HL-60 (cell line): ENCODE data around the gene CCDC40.
A peak's percentile ranks its signal among the peaks of the same experiment; 100 is the strongest.

Experiments
- DNase-seq, 2 experiments: peaks; one replicate each; pipeline ENCODE4 v3.0.0-alpha.2; 2010 to 2020; ENCODE audit warnings: low read depth in 1 of 2, low spot score in 1 of 2
- H3K27ac ChIP-seq: fragments of 250-450 bp; sonication (Bioruptor Pico); replicated peaks from 2 replicates; pipeline ENCODE4 v1.5.1; 2020; ENCODE audit warnings: mild to moderate bottlenecking, moderate library complexity
- H3K27me3 ChIP-seq: fragments of 250-450 bp; sonication (Bioruptor Pico); 2 replicates; pipeline ENCODE4 v1.5.1; 2021; ENCODE audit warnings: mild to moderate bottlenecking, moderate library complexity; ENCODE audit not compliant: insufficient read depth, poor library complexity, severe bottlenecking
- H3K4me3 ChIP-seq: replicated peaks from 2 replicates; pipeline ENCODE4 v1.5.1; 2011; ENCODE audit warnings: mild to moderate bottlenecking, control low read depth, low read length; ENCODE audit not compliant: insufficient read depth
- GABPA ChIP-seq: IDR thresholded peaks from 2 replicates; pipeline ENCODE4 v1.6.1; 2012; ENCODE audit warnings: low read depth
- POLR2AphosphoS5 ChIP-seq: IDR thresholded peaks from 2 replicates; pipeline ENCODE4 v1.6.1; 2012; ENCODE audit warnings: low read depth
- REST ChIP-seq: IDR thresholded peaks from 2 replicates; pipeline ENCODE4 v1.6.1; 2012; ENCODE audit warnings: low read depth; ENCODE audit not compliant: insufficient replicate concordance
- SPI1 ChIP-seq: IDR thresholded peaks from 2 replicates; pipeline ENCODE4 v1.6.1; 2012; ENCODE audit warnings: low read depth, mild to moderate bottlenecking, borderline replicate concordance
- TF ChIP-seq, protein P1 (sequence below): IDR thresholded peaks from one replicate; pipeline ENCODE4 v1.5.1; 2011; ENCODE audit warnings: low read length, control low read depth, inconsistent platforms; ENCODE audit not compliant: insufficient read depth

CCDC40 gene

DNA sequence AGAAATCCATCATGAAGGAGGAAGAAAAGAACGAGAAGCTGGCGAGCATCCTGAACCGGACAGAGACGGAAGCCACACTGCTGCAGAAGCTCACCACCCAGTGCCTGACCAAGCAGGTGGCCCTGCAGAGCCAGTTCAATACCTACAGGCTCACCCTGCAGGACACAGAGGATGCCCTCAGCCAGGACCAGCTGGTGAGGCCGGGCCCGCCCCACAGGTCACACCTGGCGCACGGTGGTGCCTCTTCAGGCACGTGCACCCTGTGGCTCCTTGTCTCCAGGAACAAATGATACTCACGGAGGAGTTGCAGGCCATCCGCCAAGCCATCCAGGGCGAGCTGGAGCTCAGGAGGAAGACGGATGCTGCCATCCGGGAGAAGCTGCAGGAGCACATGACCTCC lies 45.2 kb downstream of the CCDC40 start:
- no peak for DNase-seq
- no peak overlapping the region for H3K4me3 ChIP-seq
- H3K27me3 ChIP-seq: no peaks in the 10 kb centered on the region
- TF ChIP-seq REST (no peak), POLR2AphosphoS5 (no peak), GABPA (no peak), SPI1 (no peak)
- TF ChIP-seq, protein P1, sequence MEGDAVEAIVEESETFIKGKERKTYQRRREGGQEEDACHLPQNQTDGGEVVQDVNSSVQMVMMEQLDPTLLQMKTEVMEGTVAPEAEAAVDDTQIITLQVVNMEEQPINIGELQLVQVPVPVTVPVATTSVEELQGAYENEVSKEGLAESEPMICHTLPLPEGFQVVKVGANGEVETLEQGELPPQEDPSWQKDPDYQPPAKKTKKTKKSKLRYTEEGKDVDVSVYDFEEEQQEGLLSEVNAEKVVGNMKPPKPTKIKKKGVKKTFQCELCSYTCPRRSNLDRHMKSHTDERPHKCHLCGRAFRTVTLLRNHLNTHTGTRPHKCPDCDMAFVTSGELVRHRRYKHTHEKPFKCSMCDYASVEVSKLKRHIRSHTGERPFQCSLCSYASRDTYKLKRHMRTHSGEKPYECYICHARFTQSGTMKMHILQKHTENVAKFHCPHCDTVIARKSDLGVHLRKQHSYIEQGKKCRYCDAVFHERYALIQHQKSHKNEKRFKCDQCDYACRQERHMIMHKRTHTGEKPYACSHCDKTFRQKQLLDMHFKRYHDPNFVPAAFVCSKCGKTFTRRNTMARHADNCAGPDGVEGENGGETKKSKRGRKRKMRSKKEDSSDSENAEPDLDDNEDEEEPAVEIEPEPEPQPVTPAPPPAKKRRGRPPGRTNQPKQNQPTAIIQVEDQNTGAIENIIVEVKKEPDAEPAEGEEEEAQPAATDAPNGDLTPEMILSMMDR: no peak
- no peak overlapping the region for H3K27ac ChIP-seq

- Histone ChIP-seq H3K27me3 (no peaks in the 10 kb centered on the region), H3K27ac (no peak overlapping the region), H3K4me3 (no peak overlapping the region)
- DNase-seq: peak; percentile 23 to 63
- no peak for TF ChIP-seq SPI1
- TF ChIP-seq, protein P1: peak; percentile 45
- TF ChIP-seq GABPA: no peak
- TF ChIP-seq POLR2AphosphoS5: no peak
Observed at GRCh38 chr17:80082403-80083135, 46.1 kb downstream of the CCDC40 start.

- no peak for DNase-seq
- no peak for TF ChIP-seq SPI1
- no peaks in the 10 kb centered on the region for H3K27me3 ChIP-seq
- no peak overlapping the region for H3K27ac ChIP-seq
- no peak overlapping the region for H3K4me3 ChIP-seq
Observed at GRCh38 chr17:80083136-80083661, 46.8 kb downstream of the CCDC40 start.

- Histone ChIP-seq H3K27me3 (no peaks in the 10 kb centered on the region), H3K4me3 (no peak overlapping the region), H3K27ac (no peak overlapping the region)
- DNase-seq: no peak
- TF ChIP-seq, protein P1: no peak
- TF ChIP-seq SPI1 (no peak), REST (no peak), POLR2AphosphoS5 (no peak), GABPA (no peak)
Observed at GRCh38 chr17:80084773-80085172, 48.3 kb downstream of the CCDC40 start.
